Loucy (cell line): ENCODE measurements around the gene NES.

Experiments
- H2AFZ ChIP-seq: fragments of 200-600 bp; sonication (generic); 2 replicates; pipeline ENCODE4 v1.6.0; 2016; ENCODE audit warnings: antibody characterized with exemption, mild to moderate bottlenecking, low read length, moderate library complexity
- H3F3A ChIP-seq: fragments of 200-600 bp; 2 replicates; pipeline ENCODE4 v1.6.0; 2016; ENCODE audit warnings: antibody characterized with exemption, low read depth, mild to moderate bottlenecking
- H3K27me3 ChIP-seq: fragments of 200-600 bp; sonication (generic); 2 replicates; pipeline ENCODE4 v1.6.1; 2014; ENCODE audit warnings: low read length, mild to moderate bottlenecking; ENCODE audit not compliant: insufficient read depth, poor library complexity, severe bottlenecking
- H3K36me3 ChIP-seq: fragments of 200-600 bp; sonication (generic); 2 replicates; pipeline ENCODE4 v1.6.1; 2016; ENCODE audit warnings: low read length; ENCODE audit not compliant: insufficient read depth
- H3K4me1 ChIP-seq: fragments of 200-600 bp; sonication (generic); 2 replicates; pipeline ENCODE4 v1.5.1; 2014; ENCODE audit warnings: low read length, mild to moderate bottlenecking; ENCODE audit not compliant: insufficient read depth, poor library complexity, severe bottlenecking
- H3K4me2 ChIP-seq: fragments of 200-600 bp; sonication (generic); 2 replicates; pipeline ENCODE4 v1.6.0; 2014; ENCODE audit warnings: antibody characterized with exemption, low read length, low read depth, mild to moderate bottlenecking; ENCODE audit not compliant: poor library complexity, severe bottlenecking
- H3K4me3 ChIP-seq: fragments of 200-600 bp; sonication (generic); 2 replicates; pipeline ENCODE4 v1.5.1; 2014; ENCODE audit warnings: low read length, mild to moderate bottlenecking, mixed read lengths; ENCODE audit not compliant: poor library complexity, severe bottlenecking
- H3K79me2 ChIP-seq: fragments of 200-600 bp; sonication (generic); 2 replicates; pipeline ENCODE4 v1.6.1; 2014; ENCODE audit warnings: low read length; ENCODE audit not compliant: insufficient read depth
- H3K9ac ChIP-seq: fragments of 200-600 bp; sonication (generic); 2 replicates; pipeline ENCODE4 v1.6.0; 2014; ENCODE audit warnings: mild to moderate bottlenecking, low read depth, low read length, moderate library complexity; ENCODE audit not compliant: poor library complexity, severe bottlenecking
- H3K9me2 ChIP-seq: fragments of 200-600 bp; sonication (generic); replicated peaks from 2 replicates; pipeline ENCODE4 v1.6.1; 2016; ENCODE audit warnings: low read depth, low read length, mixed read lengths
- H3K9me3 ChIP-seq: fragments of 200-600 bp; sonication (generic); 2 replicates; pipeline ENCODE4 v1.6.1; 2014; ENCODE audit warnings: mild to moderate bottlenecking, antibody characterized with exemption, low read length, low read depth; ENCODE audit not compliant: insufficient read depth
- H4K20me1 ChIP-seq: fragments of 200-600 bp; sonication (generic); 2 replicates; pipeline ENCODE4 v1.6.0; 2014; ENCODE audit warnings: antibody characterized with exemption, low read length, mild to moderate bottlenecking; ENCODE audit not compliant: insufficient read depth, poor library complexity, severe bottlenecking
- EZH2phosphoT487 ChIP-seq: fragments of 200-600 bp; IDR thresholded peaks from 2 replicates; pipeline ENCODE4 v1.6.1; 2018; ENCODE audit warnings: antibody characterized with exemption, mild to moderate bottlenecking, moderate library complexity, borderline replicate concordance
- TF ChIP-seq, protein P1 (sequence below): fragments of 200-600 bp; sonication (generic); conservative IDR thresholded peaks from 2 replicates; pipeline ENCODE4 v1.5.1; 2014; ENCODE audit warnings: mild to moderate bottlenecking, antibody characterized with exemption, low read length

Gene NES

DNA sequence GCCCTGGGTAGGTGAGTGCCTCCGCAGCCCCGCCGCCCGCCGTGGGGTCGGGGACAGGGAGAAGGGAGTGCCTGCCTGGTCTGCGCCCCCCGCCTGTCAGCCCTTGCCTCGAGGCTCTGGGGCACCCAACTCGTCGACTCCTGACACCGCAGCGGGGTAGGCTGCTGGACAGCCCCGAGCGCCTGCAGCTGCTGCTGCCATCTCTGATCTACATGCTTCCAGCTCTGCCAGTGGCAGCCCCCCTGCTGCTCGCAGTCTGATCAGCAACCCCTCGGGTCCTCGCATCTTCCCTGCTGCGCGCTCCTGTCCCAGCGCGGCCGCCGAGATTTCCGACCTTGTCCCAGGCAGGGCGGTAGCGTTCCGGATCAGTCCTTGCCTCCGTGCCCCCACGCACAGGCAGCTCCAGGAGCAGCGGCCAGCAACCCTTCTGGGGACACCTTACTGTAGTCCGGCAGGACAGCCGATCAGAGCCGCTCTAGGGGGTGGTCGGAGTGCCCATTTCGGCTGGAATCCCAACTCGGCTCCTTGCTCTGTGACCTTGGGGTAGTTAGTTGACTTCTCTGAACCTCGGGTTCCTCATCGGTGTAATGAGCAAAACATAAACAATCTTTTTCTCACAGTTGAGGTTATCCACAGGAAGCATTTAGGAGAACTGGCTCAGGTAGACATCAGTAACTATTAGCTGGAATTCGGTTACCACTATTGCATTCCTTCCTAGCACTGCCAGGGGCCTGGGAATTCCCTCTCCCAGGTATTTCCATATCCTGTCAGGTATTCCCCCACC lies 34.8 kb downstream of the NES start:
- Histone ChIP-seq H3K27me3 (no peaks in the 10 kb centered on the region), H3K9me2 (no peaks in the 10 kb centered on the region), H3K4me2 (no peak overlapping the region), H3K4me1 (peaks cover 18% of the 10 kb centered on the region), H3K36me3 (no peaks in the 10 kb centered on the region), H3K9ac (no peak overlapping the region), H3K4me3 (no peak overlapping the region), H3F3A (no peaks in the 10 kb centered on the region), H3K9me3 (no peaks in the 10 kb centered on the region), H2AFZ (no peak overlapping the region), H4K20me1 (no peaks in the 10 kb centered on the region), H3K79me2 (no peaks in the 10 kb centered on the region)
- TF ChIP-seq, protein P1, sequence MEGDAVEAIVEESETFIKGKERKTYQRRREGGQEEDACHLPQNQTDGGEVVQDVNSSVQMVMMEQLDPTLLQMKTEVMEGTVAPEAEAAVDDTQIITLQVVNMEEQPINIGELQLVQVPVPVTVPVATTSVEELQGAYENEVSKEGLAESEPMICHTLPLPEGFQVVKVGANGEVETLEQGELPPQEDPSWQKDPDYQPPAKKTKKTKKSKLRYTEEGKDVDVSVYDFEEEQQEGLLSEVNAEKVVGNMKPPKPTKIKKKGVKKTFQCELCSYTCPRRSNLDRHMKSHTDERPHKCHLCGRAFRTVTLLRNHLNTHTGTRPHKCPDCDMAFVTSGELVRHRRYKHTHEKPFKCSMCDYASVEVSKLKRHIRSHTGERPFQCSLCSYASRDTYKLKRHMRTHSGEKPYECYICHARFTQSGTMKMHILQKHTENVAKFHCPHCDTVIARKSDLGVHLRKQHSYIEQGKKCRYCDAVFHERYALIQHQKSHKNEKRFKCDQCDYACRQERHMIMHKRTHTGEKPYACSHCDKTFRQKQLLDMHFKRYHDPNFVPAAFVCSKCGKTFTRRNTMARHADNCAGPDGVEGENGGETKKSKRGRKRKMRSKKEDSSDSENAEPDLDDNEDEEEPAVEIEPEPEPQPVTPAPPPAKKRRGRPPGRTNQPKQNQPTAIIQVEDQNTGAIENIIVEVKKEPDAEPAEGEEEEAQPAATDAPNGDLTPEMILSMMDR, result no peak
- no peak for TF ChIP-seq EZH2phosphoT487

DNA sequence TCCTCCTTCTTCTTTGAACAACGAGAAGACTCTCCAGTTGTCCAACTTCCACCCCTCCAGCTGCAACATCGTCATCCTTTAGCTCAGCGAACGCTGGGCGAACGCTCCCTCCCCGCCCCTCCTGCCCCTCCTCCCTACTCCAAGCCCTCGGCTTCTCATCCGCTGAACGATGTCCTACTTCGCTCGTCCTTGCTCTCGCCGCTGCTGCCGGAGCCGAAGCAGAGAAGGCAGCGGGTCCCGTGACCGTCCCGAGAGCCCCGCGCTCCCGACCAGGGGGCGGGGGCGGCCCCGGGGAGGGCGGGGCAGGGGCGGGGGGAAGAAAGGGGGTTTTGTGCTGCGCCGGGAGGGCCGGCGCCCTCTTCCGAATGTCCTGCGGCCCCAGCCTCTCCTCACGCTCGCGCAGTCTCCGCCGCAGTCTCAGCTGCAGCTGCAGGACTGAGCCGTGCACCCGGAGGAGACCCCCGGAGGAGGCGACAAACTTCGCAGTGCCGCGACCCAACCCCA lies 35.4 kb downstream of the NES start, which contains the start of gene BCAN:
TSS of gene BCAN (plus strand) at position 357 of the 504 bp plus-strand sequence. CDS start 3,938 bp downstream, outside the sequence.
- no peak within 1 kb of the TSS for H3K9ac ChIP-seq
- H3K4me1 ChIP-seq, result peaks cover 18% of the 10 kb centered on the region
- no peak within 1 kb of the TSS for H3K4me2 ChIP-seq
- H3K36me3 ChIP-seq, result no peaks in the 10 kb centered on the region
- TF ChIP-seq, protein P1, result no peak
- TF ChIP-seq EZH2phosphoT487, result no peak
- H2AFZ ChIP-seq, result no peak within 1 kb of the TSS
- no peaks in the 10 kb centered on the region for H3K9me2 ChIP-seq
- H3K27me3 ChIP-seq, result no peaks in the 10 kb centered on the region
- no peaks in the 10 kb centered on the region for H3K79me2 ChIP-seq
- H3F3A ChIP-seq, result no peaks in the 10 kb centered on the region
- H3K4me3 ChIP-seq, result no peak within 1 kb of the TSS
- no peaks in the 10 kb centered on the region for H3K9me3 ChIP-seq
- H4K20me1 ChIP-seq, result no peaks in the 10 kb centered on the region

DNA sequence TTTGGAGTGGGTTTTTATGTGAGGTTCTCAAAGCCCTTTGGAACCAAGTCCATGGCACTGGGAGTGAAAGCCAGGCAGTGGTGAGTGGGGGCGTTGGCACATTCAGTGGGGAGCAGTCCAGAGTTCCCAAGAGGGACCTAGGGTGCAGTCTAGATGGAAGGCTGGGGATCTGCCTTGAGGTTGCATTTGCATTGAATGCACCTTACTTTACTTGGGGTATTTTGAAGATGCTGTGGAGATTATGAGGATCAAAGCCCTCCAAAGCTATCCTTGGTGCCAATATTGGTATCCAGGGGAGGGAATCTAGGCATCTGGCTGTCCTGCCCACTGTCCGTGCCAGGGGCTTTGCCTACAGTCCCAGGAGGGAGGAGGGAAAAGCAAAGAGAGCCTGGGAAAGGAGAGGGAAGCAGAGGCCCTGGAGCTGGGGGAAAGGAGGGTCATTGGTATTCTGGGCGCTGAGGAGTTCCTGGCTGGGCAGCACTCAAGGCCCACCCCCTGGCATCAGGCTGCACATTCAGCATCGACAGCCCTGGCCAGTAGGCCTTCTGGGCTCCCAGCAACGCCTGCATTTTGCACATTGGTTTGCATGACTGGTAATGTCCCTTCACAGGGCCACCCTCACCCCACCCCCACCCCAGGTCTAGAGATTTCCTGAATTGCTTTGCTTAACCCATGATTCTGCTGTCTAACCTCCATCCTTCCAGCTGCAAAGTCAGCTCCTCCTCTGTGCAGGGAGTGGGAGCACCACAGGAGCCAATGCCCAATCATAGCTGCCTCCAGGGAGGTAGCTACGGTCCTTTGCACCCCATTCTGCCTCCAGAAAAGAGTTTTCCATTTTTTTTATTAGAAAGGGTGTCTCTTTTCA lies 36.1 kb downstream of the NES start:
- no peaks in the 10 kb centered on the region for H3K27me3 ChIP-seq
- no peaks in the 10 kb centered on the region for H3K9me3 ChIP-seq
- H2AFZ ChIP-seq, result no peak overlapping the region
- no peaks in the 10 kb centered on the region for H4K20me1 ChIP-seq
- no peak overlapping the region for H3K4me2 ChIP-seq
- H3K79me2 ChIP-seq, result no peaks in the 10 kb centered on the region
- H3K9me2 ChIP-seq, result no peaks in the 10 kb centered on the region
- H3K4me3 ChIP-seq, result no peak overlapping the region
- H3K9ac ChIP-seq, result no peak overlapping the region
- TF ChIP-seq, protein P1, result no peak
- no peak for TF ChIP-seq EZH2phosphoT487
- H3F3A ChIP-seq, result no peaks in the 10 kb centered on the region
- H3K4me1 ChIP-seq, result peaks cover 18% of the 10 kb centered on the region
- no peaks in the 10 kb centered on the region for H3K36me3 ChIP-seq
